NCI-H69 (cell line): ENCODE measurements around the gene CORO6.

Source experiments
- DNase-seq: peaks from one replicate; lab custom pipeline; 2025; lab: John Stamatoyannopoulos, UW

Gene CORO6

DNA sequence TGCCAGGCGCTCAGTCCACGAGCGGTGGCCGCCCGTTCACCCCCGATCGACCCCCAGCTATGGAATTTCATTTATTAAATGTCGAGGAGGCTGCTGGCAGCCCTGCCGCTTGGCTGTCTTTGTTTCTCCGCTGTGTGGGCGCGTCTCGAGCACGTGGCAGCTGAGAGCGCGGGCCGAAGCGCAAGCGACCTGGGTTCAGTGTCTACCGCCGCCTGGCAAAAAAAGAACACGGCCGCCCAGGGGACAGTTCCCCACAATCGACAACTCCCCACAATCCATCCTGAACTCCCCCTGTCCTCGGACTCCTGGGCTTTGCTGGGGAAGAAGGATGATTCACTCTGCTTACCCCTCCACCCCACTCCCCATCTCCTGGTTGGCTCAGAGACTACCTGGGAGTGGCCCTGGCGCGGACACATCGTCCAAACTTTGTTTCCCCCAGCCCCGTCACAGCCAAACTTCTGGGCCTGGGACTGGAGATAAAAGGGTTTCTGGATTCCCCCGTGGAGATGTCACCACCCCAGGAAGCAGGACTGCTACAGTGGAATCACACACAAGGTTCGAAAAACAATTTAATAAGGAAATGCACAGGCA, 31.5 kb downstream of the CORO6 start:
- peak; percentile 92 for DNase-seq

DNA sequence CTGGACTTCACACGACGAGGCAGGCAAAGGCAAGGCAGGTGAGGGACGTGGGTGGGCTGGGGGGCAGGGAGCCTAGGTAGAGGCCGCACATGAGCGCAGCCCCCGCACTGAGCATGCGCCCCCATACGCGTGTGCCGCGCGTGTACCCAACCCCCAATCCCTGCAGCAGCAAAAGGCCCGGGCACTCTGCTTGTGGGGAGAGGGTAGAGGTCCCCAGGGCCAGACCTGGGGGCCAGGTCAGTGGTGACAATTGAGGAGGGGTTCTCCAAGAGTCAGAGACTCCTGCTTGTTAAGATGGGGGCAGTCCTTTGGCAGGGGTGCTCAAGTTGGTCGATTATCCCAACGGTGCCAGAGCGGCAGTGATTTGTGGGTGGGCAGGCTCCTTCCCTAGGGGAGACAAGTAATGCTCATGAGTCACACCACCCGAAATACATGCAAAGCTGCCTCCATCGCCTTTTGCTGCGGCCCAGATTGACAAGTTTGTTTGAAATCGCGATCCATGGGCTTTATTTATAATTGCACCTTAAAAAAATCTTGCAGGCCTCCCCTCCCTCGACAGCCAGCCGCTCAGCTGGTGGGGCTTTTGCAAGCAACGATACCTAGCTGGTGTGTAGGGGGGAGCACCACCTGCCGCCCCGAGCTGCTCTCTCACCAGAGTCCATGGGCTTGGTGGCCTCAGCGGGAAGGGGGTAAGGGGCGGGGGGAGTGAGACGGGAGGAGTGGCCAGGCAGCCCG, 32.1 kb downstream of the CORO6 start:
- peak; percentile 87 for DNase-seq

DNA sequence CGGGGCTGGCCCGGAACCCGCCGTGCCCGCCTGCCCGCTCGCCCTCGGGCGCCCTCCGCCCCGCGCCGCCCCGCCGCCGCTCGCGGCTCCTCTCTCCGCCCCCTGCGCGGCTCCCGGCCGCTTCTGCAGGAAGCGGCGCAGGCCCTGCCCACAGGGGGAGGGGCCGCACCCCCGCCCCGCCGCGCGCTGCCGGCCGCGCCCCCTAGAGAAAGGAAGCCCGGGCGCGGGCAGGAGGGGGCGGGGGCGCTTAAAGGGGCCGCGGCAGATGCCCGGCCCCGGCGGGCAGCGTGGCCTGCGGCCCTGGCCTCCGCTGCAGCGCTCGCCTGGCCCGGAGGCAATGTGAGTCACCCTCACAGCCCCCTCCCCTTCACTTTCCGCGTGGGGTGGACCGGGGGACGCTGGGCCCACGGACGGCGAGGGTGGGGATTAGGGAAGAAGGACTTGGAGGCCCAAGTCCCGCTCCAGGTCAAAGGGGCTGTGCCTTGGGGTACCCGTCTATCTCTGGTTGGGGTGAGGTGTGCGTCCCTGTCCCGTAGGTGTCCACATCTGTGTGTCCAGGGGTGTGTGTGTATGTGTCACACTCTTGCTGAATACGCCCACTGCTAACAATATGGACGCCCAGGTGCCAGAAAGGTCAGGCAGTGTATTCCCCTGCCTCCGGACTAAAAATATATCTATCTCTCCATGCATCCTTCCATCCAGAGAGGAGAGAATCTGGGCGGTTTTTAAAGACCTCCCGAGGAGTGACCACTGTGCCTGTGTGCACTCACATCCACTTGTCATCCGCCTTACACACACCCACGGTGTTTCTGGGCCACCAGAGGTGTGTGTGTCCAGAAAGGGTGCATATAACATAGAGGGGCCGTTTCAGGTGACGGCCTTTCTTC, 32.9 kb downstream of the CORO6 start, which contains the start of gene GIT1:
TSS of gene GIT1 (minus strand) at position 125 of the 887 bp plus-strand sequence. CDS start 270 bp downstream, outside the sequence.
- peak; percentile 97 for DNase-seq

DNA sequence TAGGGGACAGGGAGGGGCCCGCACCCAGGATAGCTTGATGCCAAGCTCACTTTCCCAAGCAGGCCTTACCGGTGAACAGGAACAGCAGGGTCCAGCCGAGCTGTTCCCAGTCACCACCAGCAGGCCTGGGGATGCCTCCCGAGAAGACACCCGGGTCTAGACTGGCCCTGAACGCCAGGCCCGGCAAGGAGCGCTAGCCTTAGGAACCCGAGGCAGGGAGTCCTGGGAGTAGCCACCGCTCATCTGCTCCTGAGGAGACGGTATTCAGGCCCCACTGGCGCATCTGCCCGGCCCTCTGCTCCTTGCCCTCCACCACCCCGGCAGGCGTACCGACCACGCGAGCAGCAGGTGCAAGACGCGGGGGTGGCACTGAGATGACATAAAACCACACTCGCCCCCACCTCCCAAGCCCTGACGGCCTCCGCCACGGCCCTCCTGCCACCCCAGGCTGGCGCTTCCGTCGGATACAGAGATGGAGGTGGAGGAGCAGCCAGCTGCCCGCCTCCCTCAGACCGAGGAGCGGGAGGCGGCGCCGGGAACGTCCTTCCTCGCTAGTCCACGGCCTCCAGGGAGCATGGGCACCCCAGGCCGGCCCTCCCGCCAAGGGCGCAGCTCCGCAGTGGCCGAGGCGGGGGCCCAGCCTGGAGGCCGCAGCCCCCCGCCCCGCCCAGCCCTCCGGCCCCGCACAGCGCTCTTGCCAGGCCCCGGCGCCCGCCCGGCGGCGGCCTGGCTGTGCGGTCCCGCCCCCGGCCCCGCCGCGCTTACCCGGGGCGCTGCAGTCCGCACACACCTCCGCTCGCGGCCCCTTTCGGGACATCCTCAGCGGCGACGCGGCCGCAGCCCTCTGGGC, 33.9 kb downstream of the CORO6 start:
- peak; percentile 76 for DNase-seq

DNA sequence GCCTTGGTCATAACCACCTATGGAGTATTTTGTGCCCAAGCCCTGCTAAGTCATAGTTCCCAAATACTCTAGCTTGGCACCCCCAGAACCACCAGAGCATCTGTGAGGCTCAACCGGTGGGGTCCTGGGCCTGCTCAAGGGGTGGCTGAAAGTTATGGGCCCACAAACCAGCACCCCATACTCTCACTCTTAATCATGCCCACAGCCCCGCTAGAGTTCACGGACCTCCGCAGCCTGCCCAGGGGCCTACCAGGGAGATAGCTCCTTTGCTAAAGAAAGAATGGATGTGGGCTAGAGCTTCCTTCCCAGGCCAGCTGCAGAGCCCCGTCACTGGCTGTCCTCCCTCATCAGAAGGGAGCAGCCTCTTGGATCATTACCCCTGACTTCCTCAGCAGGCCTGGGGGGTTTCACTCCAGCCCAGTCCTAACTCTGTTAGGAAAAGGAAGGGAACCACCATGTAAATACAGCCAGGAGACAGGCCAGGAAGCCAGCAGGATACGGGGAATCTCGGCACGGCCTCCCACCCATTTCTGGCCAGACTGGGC, 34.6 kb downstream of the CORO6 start:
- no peak for DNase-seq

DNA sequence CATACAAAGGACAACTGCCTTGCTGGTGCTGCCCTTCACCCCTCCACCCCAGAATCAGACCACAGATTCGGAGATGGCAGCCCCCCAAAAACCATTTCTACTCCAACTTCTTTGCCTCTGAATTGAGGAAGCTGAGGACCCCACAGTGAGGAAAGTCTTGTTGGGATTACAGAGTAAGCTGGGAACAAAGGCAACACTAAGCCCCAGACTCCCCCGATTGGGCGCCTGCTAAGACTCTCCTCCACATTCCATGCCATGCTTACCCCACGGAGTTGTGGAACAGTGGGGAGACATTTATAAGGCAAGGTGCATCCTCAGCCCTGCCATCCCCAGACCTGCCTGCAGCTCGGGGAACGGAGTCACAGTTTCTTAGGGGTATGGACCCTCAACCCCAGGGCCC, 35.1 kb downstream of the CORO6 start:
- no peak for DNase-seq

DNA sequence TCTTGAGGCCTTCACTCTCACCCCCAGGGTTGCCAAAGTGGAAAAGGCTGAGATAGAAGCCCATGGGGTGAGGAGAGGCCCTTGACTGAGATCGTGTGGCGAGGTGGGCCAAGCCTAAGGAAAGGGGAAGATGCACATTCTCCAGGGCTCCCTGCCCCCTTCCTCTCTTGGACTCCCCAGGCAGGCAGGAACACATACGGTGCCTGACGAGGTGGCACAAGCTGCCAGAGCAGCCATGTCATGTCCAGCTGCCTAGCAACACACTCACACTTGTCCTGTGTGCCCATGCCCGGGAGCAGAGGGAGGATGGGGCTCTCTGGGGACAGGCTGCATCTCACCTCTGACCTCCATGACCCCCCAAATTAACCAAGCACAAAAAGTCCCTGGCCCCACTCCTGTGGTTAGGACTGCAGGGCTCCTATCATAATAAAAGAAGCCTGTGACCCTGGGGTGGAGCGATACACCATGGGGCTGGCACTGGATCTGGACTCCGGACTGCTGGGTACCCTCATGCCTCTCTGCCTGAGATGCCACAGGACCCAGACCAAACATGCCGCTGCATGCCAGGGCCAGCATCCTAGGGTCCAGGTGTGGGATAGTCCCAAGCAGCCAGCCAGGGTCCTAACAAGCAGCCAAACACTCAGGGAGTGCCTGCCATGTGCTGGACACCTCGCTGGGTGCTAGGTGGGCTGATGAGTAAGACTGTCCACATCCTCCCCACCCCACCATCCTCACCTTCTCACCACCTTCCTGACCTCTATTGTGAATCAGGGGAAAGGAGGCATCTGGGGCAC, 35.8 kb downstream of the CORO6 start:
- no peak for DNase-seq

DNA sequence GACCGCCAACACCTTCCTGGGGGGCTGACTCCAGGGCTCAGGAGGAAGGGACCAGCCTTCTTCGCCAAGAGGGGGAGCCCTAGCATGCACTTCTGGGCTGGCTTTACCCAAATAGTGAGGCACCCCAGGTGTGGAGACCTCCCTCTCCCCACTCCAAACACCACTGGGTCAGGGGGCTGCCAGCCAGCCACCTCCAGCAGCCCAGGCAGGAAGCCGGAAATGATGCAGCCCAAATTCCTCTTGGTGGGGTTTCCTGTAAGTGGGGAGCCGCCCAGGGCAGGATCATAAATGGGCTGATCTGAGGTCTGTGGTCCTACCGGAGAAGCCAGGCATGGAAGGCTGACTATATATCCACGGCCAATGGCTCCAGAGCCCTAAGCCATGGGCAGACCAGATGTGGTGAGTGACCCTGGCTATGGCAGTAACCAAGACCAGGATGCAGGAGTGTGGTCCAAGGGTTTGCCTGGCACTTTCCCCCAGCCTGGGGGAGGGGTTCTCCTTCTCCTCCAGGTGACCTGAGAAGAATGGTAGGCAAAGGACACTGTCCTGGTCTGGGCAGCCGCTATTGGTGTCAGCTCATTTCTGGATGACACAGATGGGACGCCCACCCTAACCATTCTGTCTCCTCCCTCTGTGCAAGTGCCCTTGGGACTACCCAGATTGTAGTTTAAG, 37.5 kb downstream of the CORO6 start:
- no peak for DNase-seq

DNA sequence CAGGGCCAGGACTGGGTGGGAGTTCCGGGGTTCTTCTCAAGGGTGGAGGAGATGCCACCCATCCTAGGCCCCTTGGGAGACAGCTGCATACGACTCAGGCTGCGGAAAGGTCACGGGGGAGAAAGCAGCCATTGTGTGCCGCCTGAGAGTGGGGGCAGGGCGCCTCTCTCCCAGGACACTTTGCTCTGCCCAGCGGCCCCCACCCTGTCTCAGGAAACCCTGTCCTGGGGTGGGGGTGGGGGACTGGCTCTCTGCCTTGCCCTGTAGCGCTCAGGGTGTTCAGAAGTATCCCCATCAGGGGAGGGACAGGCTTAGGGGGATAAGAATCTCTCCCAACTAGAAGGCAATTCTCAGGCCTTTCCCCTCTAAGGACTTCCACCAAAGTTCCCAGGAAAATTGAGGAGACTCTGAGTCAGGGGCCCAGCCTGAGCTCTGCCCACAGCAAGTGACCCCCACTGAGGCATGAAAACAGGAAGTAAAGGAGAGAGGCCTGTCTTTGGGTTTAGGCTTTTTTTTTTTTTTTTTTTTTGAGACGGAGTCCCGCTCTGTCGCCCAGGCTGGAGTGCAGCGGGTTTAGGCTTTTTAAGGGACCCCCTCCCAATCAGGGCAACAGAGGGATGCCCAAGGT, 38.1 kb downstream of the CORO6 start:
- DNase-seq: no peak

DNA sequence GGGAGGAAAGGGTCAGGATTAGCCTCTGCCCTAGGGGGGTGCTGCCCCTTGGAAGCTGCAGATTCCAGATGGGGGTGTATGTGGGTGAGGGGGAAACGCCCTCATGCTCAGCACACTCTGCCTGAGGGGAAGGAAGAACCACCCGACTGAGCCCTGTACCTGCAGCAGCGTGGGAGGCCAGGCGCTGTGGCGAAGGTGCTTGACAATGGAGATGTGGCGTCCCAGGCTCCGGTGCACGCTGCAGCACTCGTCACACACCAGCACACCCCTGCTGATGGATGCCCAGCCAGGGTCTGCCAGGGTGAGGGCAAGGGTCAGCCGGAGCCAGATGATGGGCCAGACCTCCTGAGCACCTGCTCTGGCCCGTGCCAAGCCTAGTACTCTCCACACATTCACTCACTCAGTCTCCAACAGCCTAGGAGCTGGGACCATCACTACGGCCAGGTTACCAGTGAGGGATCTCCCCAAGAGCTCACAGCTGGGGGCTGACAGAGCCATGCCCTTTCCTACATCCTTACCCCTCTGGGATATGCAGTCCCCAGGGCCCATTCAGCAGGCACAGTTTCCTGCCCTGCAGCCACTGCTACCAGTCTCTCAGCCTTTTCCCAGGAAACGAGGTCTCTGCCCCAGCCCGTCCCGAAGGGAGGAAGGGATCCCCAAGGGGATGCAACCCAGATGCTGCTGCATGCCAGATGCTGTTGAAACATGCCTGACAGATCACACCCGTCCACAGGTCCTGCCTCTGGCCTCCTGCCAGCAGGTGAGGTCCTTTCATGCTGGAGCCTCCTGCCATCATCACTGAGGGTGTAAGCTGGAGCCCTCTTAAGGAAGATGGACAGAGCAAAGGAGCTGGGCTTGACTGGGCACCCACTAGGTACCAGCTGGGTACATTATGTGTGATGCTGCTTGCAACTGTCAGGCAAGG, 39.1 kb downstream of the CORO6 start:
- peak; percentile 91 for DNase-seq

DNA sequence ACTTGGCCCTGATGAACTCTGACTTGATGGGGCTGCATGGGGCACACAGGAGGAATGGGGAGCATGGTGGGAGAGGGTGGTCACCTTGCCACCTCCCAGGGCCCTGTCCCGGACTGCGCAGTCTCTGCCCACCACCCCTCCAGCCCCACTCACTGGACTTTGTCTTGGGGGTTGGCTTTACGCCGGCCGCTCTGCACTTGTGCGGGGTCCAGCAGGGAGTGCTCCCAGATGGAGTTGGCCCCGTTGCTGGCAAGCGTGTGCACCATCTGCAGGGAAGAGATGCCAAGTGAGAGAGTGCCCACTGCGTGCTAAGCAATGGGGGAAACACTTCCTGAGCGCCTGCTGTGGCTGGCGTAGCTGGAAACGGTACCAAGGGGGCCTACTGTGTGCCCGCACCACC, 39.9 kb downstream of the CORO6 start:
- no peak for DNase-seq

DNA sequence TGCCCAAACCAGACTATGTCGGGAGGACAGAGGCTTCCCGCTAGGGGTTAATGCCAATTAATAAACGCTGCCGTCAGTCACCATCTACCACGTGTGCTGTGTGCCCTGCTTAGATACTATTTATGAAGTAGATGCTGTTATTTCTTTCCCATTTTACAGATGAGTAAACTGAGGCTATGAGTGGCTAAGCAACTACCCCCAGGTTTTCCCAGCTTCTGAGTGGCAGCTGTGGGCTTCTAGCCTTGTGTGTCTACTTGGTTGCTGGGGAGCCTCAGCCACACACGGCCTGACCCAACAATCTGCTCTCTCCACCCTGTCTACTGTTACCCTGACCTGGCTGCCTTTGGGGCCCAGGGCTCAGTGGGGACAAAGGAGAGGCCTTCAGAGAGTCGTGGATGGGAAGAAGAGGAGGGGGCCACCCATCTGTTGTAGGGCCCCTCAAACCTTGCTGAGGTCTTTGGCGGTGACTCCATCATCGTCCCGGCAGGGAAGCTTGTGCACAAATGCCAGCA, 40.4 kb downstream of the CORO6 start:
- DNase-seq: no peak

DNA sequence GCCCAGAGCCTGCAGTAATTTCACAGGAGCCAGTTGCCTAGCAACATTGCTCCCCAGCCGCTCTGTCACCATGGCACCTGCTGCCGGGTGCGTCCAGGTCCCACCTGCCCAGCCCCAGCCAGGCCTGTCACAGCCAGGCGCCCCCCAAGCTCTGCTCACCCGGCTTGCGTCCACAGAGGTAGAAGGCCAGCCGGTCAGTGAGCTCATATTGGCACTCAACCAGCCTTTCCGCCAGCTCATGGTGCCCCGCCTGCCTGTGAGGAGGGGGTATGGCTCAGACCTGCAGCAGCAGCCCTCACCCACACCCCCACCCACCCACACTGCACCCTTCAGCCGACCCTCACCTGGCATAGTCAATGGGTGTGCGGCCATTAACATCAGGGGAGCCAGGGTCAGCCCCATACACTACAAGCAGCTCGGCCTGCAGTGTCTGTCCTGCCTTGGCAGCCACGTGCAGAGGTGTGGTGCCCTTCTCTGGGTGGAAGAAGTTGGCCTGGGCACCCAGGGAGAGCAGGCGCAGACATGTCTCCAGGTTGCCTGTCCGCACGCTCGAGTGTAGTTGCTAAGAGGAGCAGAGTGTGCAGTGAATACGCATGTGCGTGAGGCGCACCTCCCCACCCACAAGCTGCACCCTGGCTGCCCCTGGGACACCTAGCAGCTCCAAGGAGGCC, 41.0 kb downstream of the CORO6 start:
- DNase-seq: peak; percentile 53

DNA sequence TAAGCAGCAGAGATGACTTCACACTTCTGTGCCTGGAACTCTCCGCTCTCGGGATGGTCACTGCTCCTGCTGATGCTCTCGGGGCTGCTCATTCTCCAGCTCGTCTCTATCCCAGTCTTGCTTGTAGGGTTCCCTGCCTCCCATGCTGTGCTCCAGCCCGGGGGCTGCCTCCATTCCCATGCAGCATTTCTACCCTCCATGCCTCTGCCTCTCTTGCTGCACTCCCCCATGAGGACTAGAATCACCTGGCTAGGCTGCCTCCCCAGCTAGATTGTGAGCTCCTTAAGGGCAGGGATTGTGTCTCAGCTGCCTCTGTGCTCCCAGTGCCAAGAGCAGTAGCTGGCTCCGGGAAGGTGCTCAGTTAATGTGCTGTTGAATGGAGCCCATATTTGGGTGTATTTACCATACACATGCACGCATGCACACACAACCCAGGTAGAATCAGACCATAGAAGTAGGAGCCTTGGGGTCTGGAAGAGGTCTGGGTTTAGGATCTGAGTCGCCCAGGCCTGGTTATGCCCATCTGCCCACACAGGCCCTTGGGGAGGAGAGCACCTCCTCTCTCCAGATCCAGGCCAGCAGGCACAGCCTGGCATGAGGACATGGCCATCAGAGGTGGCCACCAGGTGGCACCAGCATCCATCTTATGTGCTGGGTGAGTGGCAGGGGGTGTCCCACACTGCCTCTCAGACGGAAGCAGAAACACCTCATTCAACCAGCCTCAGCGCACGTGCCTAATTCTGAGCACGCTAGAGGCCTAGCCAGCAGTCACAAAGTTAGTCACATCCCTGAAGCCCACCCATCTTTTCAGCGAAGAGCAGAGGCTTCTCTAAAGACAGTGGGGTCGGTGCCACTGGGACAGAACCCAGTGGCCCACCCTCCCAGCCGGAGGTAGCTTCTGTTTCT, 42.6 kb downstream of the CORO6 start:
- DNase-seq: peak; percentile 84

DNA sequence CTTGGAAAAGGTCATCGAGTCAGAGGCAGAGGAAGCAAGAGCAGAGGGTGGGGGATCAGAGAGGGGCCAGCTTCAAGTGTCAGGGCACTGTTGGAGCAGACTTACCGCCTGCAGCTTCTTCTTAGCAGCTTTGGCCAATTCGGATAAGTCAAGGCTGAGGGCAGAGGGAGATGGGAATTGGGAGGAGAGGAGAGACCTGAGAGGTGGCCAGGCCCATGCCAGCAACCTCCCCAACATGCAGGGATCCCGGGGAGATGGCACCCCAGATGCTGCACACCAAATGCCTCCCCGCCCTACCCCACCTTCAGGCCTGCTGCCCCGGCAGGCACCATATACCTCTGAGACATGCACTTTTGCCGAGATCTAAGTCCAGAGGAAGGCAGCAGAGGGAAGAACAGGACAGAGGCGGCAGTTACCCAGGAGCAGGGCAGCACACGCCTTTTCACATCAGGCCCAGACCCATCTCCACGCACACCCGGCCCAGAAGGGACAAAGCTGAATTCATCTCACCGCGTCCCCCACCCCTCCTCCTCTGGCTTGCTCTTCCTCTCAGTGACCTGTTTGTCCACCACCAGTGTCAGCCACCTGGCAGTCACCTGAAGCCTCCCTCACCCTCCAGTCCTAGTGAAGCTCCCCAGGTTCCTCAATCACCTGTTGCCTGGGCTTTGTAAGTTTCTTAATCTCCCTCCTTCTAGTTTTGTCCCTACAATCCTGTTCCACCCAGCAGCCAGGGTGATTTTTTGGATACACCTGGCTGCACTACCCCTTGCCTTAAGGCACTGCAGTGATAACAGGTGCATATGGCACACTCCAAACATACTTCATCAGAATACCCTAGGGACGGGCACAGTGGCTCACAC, 43.9 kb downstream of the CORO6 start:
- DNase-seq: no peak
